Right ventricle myocardium superior (tissue), 1 donor: ENCODE measurements around the gene GSS. TPM values are rescaled to one million over a fixed set of nuclear protein-coding genes. Genes with fewer than 3 reads are reported as not detected.

Experiments
- ATAC-seq: fragments of 200-7000 bp; cut with Tn5 transposase; one replicate; pipeline ENCODE4 v1.9.1; 2020; ENCODE audit warnings: mild to moderate bottlenecking; ENCODE audit not compliant: poor library complexity
- DNase-seq: peaks from one replicate; pipeline ENCODE4 v3.0.0-alpha.2; 2020
- intact Hi-C: fragments of 100-400 bp; cut with DNase I; formaldehyde crosslinking; loops from one replicate; pipeline ENCODE4 v1.11.2; 2022
- total RNA-seq: library from RNA; stranded (reverse); fragmentation: NEBNext Ultra II Directional; extraction: Animal tissue kit (Norgen Biotek cat#: 25700); gene quantifications from one replicate; pipeline ENCODE4 v1.2.1, GENCODE V29; 2021
- donor health status: DM: no; HTN: yes; CAD: no; lungs with severe emphysema.

GSS gene
- total RNA-seq, 1 donor from 2014 or later, result 15.7 TPM

DNA sequence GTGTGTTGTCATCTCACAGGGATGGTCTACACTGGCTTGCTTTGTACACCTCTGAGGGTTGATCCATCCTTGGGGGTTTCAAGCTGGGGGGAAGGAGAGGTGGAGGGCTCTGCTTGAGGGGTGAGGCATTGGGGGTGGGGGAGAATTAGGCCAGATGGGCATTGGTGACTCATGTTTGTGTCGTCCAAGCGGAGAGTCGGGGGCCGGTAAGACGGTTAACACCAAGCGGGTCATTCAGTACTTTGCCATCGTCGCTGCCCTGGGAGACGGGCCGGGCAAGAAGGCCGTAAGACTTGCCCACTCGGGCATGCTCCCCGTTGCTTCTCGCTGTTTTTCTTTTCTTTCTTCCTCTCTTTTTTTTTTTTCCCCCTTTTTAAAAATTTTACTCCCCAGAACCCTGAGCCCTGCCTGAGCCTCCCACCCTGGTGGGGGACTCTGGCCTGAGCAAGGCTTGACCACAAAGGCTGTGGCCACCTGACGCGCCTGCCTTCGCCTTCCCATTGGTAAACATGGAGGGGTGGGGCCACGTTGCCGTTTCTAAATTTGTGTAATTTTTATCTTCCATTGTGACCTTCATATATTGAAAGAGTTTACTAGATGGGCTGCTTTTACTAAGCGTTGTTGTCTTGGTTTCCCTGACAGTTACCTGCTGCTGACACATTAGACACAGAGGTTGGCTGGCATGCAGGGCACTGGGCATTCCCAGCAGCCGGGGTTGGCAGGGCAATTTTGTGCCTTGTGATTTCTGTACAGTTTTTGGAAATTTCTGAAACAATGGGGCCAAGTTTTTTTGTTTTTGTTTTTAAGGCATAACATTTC lies 26.9 kb upstream of the GSS start:
- peak; percentile 51 for DNase-seq
- intact Hi-C loops, result no loop called here
- ATAC-seq, result no peak

DNA sequence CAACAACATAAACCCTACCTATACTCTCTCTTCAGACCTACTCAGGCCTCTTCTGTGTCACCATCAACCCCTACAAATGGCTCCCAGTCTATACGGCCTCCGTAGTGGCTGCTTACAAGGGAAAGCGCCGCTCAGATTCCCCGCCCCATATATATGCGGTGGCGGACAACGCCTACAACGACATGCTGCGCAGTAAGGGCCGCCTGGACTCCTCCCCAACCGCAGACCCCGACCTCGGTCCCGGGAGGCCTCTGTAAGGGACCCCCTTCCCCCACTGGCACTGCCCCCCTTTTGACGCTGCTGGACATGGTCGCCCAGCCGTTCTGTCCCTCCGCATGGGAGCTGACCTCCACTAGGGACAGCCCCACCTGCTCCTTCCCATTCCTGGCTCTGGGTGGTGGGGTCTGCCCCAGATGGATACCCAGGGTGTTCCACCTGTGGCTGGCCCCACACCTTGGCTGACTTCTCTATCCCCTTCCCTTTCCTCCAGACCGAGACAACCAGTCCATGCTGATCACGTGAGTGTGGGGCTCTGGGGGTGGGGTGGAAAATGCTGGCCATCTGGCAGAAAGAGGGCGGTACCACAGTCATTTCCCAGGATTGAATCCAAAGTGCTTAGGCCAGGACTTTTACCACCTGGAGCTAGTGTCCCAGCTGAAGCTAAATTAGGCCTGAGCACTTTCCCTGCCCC lies 25.1 kb upstream of the GSS start:
- DNase-seq (peak; percentile 72), ATAC-seq (peak; percentile 27)
- intact Hi-C loops, result no loop called here

DNA sequence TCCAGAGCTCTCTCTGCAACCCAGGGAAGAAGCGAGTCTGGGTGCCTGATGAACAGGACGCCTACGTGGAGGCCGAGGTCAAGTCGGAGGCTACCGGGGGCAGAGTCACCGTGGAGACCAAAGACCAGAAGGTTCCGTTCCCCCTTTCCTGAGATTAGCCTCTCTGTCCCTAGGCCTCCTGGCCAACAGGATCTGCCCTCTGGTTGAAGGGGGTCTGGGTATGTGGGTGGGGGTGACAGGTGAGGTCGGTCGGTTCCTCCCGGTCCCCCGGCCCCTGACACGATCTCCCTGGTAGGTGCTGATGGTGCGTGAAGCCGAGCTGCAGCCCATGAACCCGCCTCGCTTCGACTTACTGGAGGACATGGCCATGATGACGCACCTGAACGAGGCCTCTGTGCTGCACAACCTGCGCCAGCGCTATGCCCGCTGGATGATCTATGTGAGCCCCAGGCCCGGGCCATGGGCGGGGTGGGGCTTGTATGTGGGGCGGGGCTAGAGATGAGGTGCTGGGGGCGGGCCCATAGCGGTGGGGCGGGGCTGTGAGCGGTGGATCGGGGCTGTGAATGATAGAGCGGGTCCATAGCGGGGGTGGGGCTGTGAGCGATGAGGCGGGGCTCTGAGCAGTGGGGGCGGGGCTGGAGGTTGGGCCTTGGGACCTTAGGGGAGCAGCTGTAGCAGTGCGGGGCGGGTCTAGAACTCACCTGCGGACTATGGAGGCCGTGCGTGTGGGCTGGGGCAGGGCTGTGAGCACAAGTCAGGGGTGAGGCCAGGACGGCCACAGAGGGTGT lies 24.0 kb upstream of the GSS start:
- ATAC-seq (peak; percentile 62), DNase-seq (peak; percentile 86)
- intact Hi-C loops, result no loop called here

DNA sequence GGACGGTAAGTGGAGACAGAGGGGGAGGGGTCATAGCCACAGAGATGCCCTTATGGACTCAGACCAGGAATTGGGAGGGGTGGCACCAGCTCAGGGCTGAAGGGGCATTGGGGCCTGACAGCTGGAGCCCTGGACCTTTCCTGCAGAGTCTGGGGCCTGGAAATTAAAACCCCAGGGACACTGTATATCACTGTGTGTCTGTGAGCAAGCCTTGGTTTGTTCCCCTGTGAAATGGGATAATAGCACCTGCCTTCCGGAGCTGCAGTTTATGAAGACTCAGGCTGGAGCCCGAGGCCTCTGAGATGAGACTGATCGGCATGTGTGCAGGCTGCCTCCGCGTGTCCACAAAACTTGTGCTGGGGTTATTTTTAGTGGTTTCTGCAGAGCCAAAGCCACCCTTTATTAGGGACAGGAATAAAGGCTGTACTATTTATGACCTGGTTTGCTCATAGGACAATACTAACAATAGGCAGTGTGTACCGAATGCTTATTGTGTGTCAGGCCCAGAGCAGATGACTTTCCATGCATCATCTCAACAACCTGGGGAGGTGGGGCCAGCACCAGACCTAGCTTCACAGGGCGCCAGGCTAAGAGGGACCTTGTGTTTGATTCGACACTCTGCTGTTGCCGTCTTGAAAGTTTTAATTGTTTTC lies 22.6 kb upstream of the GSS start:
- intact Hi-C loops, result no loop called here
- ATAC-seq (peak; percentile 9), DNase-seq (no peak)

DNA sequence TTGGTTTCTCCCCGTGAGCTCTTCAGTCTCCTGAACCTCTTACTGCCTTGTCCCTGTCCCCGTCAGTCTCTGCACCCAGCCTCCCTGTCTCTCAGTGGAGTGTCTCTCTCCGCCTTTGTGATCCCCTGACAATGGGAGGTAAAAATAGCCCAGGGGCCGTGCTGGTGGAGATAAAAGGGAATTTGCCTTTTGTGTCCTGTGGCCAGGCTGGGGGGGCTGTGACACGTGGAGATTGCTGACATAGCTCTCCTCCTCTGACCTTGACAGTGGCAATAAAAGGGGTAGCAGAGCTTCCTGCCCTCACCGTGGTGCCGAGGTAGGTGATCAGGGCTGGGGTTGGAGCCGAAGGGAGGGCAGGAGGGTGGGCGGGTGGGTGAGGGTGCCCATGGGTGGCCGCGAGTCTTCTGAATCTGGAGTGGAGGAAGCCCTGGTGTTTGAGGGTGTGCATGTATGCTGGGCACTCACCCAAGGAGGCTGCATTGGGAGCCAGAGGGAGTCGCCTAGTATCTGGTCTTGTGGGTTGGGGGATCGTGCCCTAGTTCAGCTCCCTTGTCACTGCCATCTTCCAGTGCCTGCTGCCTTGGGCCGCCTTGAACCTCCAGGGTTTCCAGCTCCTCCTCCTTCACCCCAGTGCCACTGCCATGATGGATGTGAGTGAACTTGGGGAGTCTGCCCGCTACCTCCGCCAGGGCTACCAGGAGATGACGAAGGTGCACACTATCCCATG lies 21.9 kb upstream of the GSS start:
- DNase-seq (peak; percentile 81), ATAC-seq (peak; percentile 66)
- intact Hi-C loops, result no loop called here

DNA sequence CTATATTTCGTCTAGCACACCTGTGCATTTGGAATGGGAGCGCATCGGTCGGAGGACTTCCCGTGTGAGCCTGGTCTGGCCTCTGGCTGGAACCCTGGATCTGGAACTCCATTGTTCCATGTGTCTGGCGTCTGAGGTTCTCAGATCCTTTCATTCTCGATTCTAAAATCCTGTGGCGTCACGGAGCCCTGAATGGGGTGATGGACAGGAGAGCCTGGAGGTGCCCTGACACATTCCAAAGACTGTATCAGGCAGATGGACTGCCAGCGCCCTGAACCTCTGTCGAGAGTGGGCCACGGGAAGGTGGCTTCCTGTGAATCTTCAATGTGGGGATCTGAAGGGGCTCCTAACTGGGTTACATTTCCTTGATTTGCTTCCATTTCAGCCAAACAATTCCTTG lies 20.7 kb upstream of the GSS start:
- ATAC-seq (no peak), DNase-seq (no peak)
- intact Hi-C loops, result no loop called here

DNA sequence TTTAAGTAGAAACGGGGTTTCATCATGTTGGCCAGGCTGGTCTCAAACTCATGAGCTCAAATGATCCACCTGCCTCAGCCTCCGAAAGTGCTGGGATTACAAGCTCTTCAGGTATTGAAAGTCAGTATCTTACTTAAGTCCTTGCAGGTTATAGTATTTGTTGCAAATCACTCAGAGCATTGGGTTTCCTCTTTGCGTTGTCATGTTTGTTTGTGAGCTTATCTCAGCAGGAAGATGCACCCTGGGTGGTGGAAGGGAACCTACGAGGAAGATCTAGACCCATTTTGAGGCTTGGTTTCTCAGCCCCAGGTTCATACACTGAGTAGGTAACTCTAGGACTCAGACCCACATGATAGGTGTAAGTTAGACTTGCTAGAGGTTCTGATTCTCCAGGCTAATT lies 18.6 kb upstream of the GSS start:
- intact Hi-C loops, result no loop called here
- ATAC-seq, result no peak
- DNase-seq, result no peak

DNA sequence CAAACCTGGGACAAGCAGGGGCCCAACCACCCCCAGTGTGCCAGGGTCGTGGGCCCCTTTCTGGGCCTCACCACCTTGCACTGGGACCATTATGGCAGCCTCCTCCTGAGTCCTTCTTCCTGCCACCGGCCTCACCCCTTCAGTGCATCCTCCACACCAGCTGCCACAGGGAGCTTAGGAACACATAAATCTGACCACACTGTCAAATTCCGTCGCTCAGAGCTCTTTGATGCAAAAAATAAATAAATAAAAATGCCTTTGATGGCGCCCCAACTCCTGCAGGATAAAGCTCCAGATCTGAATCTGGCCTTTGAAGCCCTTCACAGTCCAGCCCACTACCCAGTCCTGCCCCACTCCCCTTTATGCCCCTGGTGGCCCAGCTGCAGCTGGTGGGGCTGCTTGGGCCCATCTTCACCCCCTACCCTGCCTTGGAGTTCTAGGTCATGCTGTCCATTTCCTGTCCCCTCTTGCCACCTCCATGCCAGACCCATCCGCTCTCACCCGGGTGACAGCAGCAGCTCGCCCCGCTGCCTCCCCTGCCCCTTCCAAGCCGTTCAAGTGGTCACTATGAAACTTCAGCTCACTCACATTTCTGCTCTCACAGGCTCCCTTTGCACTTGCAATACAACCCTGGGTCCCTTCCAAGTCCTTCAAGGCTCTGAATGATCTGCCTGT lies 16.1 kb upstream of the GSS start:
- DNase-seq, result no peak
- no peak for ATAC-seq
- intact Hi-C loops, result no loop called here

DNA sequence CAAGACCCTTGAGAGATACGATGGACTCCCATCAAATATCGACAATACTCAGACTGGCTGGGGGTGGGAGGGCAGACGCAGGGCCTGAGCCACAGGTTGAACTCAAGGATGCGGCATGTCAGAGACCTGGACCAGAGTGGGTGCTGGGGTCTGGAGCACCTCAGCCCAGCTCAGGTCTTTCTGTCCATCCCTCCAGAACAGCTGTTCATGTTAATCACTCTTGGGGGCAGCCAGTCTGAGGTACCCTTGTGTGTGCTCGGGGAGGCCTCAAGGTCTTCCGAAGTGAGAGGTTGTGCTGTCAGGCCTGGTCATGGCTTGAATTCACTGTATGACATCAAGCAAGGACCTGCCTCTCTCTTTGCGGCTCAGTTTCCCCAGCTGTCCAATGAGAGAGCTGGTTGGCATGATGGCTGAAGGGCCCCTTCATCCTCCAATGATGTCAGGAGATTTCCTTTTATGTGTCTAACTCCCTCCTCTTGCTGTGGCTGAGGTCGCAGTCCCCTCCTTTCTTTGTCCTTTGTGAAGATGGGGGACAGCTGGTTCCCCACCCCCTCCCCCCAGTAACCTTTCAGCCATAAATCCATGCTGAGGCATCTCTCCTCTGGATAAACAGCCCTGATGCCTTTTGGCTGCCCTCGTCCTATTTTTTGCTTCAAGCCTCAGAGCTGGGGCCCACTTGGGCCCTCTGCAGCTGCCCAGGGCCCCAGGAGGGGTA lies 15.4 kb upstream of the GSS start:
- intact Hi-C loops, result no loop called here
- ATAC-seq, result no peak
- DNase-seq, result no peak

DNA sequence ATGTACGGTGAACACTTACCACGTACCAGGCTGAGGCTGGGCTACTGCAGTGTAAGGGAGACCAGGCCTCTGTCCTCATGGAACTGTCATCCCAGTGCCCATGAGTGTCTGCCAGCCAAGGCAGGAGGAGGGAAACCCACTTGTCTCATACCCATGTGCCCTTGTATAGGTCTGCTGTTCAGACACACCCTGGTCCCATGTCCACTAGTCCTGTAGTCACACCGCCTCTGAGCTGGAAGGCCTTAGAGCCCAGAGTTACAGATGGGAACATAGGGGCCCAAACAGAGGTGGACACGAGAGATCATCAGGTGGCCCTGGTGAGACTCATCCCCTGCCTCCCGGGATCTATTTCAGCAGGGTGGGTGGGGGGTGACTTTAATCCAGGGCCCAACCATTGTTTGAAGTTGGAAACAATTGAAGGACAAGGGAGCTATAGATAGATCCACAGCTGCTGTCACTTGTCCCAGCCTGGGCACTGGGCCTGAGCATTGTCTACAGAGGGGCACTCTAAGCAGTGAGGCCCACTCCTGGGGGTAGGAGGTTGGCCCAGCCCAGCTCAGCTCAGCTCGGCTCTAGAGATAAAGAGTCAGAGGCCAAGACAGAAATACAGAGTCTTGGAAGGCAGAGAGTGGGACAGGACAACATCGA lies 14.7 kb upstream of the GSS start:
- no peak for DNase-seq
- intact Hi-C loops, result no loop called here
- ATAC-seq, result no peak

DNA sequence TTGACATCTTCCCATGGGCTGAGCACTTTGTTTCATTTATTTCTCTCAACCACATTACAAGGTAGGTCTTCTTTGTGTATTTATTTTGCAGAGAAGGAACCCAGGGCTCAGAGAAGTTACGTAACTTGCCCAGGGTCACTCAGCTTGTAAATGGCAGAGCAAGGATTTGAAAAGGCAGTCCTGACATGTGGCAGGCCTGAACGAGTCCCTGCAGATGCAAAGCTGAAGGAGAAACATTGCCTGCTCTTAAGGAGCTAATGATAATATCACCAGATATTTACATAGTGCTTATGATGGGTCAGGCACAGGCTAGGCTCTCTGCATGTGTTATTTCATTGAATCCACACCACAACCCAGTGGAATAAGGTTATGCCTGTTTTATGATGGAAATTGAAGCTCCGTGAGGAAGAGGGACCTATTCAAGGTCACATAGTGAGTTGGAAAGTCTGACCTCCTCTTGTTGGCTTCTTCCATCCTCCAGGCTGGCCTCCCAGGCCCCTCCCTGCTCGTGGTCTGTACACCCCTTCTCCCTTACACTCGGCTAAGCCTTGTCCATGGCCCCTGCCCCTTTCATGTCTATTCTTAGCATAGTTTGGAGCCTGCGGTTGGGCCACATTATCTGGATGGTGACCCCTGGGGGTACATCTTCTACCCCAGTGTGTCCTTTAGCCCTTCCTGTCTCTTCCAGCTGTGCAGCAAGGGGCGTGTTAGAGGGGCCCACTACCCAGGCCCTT lies 12.6 kb upstream of the GSS start:
- intact Hi-C loops, result no loop called here
- DNase-seq (no peak), ATAC-seq (peak; percentile 14)

DNA sequence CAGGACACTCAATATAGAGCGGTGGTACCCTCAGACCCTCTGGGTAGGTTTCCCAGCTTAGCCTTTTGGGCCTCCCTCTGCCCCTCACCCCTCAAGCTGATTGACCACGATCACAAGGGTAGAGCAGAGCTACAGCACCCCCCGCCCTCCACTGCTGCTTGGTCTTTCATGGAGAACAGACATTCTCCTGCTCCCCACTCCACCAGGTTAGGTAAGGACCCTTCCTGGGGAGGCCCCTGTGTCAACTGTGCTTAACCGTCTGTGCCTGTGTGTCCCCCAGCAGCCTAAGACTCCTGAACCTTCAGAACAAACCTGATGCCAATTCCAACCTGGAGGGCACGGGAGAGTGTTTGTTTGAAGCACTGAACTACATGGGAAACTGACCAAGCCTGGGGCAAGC lies 11.8 kb upstream of the GSS start:
- intact Hi-C loops, result no loop called here
- no peak for ATAC-seq
- DNase-seq, result no peak

DNA sequence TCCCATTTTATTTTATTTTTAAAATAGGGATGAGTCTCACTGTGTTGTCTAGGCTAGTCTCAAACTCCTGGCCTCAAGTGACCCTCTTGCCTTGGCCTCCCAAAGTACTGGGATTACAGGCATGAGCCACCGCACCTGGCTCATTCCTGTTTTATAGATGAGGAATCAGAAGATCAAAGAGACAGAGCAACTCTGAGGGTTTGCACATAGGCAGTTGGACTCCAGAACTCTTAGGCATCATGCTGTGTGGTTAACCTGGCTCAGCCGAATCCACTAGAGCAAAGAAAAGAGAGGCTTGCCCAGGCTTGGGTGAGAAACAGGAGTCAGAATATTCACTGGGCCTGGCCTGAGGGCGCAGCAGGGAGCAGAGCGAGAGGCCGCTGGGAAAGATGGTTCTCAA lies 9.4 kb upstream of the GSS start:
- ATAC-seq, result no peak
- no peak for DNase-seq
- intact Hi-C loops, result no loop called here

DNA sequence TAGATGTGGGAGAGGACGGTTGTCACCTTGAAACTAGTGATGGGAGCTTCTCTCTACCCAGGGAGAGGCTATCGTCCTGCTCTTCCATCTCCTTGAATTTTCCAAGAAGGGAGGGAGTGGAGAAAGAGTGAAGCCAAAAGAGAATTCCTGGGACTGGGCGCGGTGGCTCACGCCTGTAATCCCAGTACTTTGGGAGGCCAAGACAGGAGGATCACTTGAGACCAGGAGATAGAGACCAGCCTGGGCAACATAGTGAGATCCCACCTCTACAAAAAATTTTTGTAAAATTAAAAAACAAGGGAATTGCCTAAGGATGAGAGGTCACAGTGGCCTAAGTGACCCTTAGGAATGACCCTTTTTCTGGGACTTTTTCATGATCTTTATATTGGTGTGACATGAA lies 8.9 kb upstream of the GSS start:
- intact Hi-C loops, result no loop called here
- no peak for DNase-seq
- no peak for ATAC-seq

DNA sequence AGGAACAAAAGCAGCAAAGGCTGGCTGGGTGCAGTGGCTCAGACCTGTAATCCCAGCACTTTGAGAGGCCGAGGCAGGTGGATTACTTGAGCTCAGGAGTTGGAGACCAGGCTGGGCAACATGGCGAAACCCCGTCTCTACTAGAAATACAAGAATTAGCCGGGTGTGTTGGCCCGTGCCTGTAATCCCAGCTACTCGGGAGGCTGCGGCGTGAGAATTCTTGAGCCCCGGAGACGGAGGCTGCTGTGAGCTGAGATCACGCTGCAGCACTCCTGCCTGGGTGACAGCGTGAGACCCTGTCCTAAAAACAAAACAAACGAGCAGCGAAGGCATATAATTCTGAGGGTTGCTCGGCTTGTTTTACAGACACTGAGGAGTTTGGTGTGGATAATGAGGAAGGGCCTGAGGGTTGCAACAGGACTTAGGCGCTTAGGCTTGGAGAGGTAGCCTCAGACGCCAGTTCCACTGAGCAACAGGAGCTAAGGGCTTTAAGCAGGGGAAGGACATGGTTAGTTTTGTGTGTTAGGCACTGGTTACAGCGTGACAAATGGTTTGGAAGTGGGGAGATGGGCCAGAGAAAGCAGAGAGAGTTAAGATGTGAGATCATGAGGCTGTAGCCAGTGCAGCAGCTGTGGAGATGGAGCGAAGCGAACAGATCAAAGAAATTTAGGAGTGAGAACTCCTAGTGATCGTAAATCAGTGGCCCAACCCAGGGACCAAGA lies 1.3 kb upstream of the GSS start:
- no peak for ATAC-seq
- intact Hi-C loops, result loop anchor here (2.0 kb wide), 1 partner anchor 82 kb away; no protein-coding TSS in a partner anchor
- no peak for DNase-seq

DNA sequence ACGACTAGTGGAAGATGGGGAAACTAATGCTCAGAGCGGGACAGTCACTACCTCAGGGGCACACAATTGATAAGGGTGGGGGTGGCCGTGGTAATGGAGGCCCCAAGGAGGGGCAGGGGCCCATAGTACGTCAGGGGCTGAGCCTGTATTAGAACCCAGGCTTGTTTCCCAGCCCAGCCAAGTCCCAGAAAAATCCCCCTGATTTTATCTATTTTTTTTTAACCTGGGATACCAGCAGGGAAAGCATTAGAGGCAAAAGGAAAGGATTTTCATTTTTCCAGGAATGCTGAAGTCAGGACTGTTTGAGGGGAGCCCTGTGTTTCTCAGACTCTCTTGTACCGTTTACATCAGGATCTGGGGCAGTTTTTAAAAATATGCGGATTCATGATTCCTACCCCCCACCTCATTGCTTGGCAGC lies 444 bp upstream of the GSS start:
- intact Hi-C loops, result loop anchor here (2.0 kb wide), 1 partner anchor 81 kb away; no protein-coding TSS in a partner anchor
- no peak for DNase-seq
- no peak for ATAC-seq
